CD4-positive, alpha-beta T cell treated with Interleukin-15 for 4 hours (primary cell): Measurements from ENCODE around the gene COQ10B.

Experiments
- DNase-seq: peaks from one replicate; pipeline ENCODE4 v3.0.0-alpha.2; 2020; ENCODE audit warnings: low spot score

The COQ10B gene

DNA sequence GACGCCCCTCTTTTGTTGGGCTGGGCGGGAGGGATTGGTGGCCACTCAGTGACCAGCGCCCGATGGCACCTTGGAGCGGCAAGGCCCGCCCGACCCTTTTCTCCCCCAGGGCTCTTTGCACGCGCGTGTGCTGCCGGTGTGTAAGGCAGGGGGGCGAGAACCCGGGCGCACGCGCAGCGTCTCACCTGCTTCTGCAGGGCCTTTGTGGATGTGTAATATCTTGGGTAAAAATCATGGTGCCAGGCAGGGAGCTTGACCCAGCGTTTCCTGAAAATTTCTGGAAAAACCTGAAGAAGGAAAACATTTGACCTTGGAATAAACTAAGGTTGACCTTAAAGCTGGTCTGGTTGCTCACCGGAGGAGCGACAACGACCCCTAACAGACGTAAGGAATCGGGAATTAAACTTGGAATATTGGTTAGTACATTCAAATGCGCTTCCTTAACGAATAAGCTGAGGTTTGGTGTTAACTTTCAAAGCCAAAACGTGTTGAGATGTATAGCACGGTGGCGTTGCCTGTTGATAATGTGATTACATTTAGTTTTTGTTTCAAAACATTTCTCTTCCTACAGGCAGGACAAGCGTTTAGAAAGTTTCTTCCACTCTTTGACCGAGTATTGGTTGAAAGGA lies 47.3 kb downstream of the COQ10B start:
- DNase-seq = no peak

DNA sequence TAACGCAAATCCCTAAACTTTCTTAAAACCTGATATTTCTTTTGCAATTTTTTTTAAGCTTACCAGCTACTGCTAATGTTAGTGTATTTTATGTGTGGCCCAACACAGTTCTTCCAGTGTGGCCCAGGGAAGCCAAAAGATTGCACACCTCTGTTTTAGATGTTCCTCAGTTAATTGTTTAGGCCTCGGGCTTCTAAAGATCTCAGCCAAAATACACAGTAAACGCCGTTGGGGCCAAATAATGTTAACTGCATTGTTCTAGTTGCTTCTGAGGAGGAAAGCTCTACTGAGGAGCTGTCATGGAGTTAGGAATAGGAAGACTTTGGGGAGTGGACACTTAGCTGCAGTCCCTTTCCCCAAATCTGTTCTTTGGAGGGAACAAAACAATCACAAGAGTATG lies 48.8 kb downstream of the COQ10B start:
- no peak for DNase-seq

DNA sequence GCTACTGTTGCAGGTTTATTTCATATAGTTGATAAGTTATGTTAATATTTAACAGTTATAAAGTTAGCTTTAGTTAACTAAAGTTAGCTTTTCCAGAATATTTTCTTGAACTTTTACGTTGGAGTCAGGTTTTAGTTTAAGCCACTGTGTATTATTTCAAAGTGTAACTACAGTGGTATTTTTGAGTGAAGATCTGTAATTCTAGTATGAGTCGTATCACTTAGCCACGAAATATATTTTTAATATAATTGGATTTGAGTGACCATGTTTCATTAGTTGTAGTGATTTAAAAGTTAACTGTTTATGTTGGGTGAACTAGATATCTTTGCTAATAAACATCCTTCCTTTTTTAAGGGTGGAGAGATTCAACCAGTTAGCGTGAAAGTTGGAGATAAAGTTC lies 49.3 kb downstream of the COQ10B start:
- DNase-seq = no peak

DNA sequence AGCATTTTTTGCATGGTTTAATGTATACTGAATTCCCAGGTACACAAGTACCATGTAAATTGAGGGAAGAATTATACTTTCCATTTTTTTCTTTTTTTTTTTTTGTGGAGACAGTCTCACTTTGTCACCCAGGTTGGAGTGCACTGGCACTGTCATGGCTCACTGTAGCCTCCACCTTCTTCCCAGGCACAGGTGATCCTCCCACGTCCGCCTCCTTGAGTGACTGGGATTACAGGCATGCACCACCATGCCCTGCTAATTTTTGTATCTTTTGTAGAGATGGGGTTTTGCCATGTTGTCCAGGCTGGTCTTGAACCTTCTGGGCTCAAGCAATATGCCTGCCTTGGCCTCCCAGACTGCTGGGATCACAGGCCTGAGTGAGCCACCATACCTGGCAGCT lies 50.6 kb downstream of the COQ10B start:
- no peak for DNase-seq

DNA sequence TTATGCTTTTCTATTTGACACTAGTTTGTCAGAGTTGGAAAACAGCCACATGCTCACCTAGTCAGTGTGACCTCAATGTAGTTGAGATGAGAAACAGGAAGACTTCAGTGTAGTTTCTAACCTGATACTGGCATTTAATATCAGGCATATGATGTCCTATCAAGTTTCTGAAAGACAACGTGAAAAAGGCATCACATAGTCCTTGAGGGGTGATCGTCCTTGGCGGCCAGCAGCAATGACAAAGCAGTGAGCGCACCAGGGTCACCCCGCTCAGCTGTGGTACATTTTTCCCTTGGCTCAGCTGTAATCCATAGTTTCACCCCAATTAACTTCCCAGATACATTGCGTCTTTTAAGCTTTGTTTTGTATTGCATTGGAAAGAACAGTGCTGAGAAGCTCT lies 51.2 kb downstream of the COQ10B start:
- no peak for DNase-seq

DNA sequence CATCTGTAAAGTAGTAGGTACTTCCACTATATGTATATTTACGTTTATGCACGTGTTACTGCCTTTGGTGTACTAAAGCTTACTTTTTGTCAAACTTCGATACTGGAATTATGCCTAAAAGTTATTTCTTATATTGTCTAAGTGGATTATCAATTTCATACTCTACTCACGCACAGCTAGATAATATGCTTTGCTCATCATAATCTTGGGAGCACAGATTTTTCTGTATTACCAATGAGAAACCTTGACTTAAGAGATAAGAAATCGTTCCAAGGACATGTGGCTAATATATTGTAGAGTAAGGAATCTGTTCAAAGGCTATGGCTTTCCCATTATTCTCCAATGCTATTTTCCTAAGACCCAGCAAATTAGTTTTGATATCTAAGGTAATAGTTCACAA lies 53.3 kb downstream of the COQ10B start:
- DNase-seq = no peak

DNA sequence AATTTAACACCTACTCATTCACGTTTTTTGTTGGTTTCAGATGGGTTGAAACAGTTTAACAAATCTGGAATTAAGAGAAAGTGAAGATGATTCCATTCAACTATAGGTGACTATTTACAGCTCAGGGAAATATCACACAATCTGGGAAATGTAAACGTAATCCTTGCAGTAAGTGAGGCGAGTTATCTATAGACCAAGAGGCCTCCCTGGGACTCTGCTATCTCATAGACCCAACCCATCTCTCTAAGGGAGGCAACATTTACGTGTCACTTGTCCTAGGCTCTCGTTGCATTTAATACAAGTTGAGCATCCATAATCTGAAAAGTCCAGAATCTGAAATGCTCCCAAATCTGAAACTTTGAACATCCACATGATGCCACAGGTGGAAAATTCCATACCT lies 60.6 kb downstream of the COQ10B start:
- DNase-seq = no peak

DNA sequence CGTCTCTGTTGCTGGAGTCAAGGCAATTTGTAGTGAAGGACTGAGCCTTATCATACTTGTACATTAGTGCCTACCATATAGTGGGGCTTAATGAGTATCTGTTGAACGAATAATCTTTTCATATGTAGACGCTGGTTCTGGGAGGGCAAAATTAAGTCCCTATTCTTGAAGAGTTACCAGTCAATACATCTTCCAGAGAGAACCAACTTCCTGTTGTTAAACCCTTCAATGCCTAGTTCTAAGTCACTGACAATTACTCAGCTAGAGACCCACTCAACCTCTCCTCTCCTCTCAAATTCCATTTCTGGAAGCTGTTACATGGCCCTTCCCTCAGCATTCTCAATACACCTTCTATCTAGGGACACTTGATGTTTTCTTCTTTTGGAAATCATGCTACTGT lies 61.4 kb downstream of the COQ10B start:
- DNase-seq = no peak

DNA sequence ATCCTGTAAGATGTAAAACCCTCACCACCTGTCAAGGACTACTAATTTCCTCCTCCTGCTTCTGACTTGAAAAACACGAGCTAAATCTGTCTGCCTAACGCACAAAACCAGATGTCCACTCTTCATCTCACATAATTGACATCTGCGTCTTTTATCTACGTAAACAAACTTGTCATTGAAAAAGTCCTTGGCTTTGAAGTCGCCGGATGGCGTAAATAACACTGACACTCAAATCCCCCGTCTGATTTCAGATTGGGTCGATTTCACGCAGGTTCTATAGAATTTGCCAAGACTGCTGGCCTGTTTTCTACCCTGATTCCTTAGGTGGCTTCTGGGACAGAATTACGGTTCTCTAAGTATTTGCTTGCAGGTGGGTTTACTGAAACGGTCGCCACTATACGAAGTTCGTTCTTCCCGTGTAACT lies 62.0 kb downstream of the COQ10B start:
- no peak for DNase-seq

DNA sequence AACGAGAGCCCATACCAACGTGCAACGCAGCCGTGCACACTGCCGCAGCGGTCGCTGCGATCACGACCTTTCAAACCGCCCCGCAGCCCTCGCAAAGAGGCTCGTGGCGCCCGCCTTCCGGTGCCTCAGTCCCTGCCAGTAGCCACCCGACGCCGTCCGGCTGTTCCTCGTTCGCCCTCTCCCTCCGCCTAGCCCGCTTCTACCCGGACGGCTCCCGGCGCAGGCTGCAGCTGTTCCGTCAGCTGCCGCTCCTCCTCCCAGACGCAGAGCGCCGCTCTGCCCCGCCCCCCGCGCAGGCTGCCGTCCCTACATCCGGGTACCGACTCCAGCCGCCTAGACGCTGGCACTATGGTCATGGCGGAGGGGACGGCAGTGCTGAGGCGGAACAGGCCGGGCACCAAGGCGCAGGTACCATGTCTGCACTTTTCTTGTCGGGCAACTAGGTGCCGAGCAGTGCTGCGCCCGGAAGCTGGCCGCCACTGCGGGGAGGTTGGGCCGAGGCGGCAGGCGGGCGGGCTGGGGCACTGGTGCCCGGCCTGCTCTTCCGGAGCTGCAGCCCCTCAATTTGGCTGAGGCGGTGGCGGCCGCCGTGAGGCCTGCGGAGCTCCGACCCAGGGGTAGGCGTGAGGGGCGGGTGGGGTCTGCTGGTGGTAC lies 62.5 kb downstream of the COQ10B start, which contains the start of gene MOB4:
Gene MOB4 (plus strand): TSS at position 328 of the 654 bp plus-strand sequence. CDS start 21 bp downstream, at position 349.
- peak; percentile 93 for DNase-seq

DNA sequence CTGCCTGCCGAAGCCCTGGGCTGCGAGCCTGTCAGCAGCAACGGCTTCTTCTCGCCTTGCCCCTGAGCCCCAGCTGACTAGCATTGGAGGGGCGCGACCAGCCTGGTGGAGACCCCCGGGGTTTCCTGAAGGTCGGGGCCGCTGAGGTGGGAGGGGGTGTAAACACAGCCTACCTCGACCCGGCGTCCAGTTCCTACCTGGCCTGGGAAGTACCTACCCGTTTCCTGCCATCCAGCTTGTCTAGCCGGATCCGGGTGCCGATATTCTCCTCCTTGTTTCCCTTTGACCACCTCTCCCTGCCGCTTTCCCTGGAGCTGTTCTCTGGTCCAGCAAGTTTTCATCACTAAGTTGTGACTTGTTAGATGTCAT lies 63.0 kb downstream of the COQ10B start:
- peak; percentile 12 for DNase-seq

DNA sequence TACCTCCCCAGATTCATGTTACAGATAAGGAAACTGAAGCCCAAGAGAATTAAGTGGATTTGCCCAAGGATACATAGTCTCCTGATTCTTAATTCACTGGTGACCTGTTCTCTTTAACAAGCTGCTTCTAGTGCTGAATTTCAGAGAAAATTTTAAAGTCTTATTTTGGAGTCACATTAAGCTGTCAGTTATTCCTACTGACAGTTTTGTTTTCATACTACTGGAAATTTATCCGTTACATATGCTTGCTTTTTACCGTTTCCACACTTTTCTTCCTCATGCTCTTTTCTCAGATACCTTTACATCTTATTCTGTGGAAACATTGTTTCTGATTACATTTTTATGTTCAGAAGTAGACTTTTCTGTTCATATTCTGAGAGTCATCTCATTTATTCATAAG lies 63.8 kb downstream of the COQ10B start:
- no peak for DNase-seq
